Measurements from ENCODE around the gene NAIF1.

Gene NAIF1

GRCh38 chr9:128061275-128061960 is 5.7 kb downstream of the NAIF1 start:
- no peak for DNase-seq (ENCODE audit: extremely low spot score)
- CTCF ChIA-PET = interaction anchor here (0.7 to 1.0 kb wide), 3 partner anchors 12 to 120 kb away, joined by 3 read pairs; no protein-coding TSS in a partner anchor
- TF ChIP-seq CTCF (IDR thresholded peaks at IDR 0.05; ENCODE audit: control extremely low read depth, extremely low read depth, low read depth, missing control alignments) = no peak
- POLR2A ChIA-PET = no interaction called here

- POLR2A ChIA-PET = no interaction called here
- CTCF ChIA-PET = interaction anchor here (1.4 kb wide), 1 partner anchor 116 kb away, joined by 5 read pairs; no protein-coding TSS in a partner anchor
- TF ChIP-seq CTCF (IDR thresholded peaks at IDR 0.05; ENCODE audit: control extremely low read depth, extremely low read depth, low read depth, missing control alignments) = no peak
- DNase-seq (ENCODE audit: extremely low spot score) = no peak
These were observed 7.6 kb downstream of the NAIF1 start for GRCh38 chr9:128059365-128059983.

- CTCF ChIA-PET = interaction anchor here (0.7 to 1.4 kb wide), 7 partner anchors 10 to 116 kb away, joined by 3 to 6 read pairs (median 3); partner anchors contain the start of gene NAIF1
- POLR2A ChIA-PET = no interaction called here
- no peak for DNase-seq (ENCODE audit: extremely low spot score)
- TF ChIP-seq CTCF (IDR thresholded peaks at IDR 0.05; ENCODE audit: control extremely low read depth, extremely low read depth, low read depth, missing control alignments) = no peak
These were observed 9.3 kb downstream of the NAIF1 start for GRCh38 chr9:128057724-128058409.

GRCh38 chr9:128056887-128057723 is 10.0 kb downstream of the NAIF1 start:
- POLR2A ChIA-PET = no interaction called here
- no peak for DNase-seq (ENCODE audit: extremely low spot score)
- no peak for TF ChIP-seq CTCF (IDR thresholded peaks at IDR 0.05; ENCODE audit: control extremely low read depth, extremely low read depth, low read depth, missing control alignments)
- CTCF ChIA-PET = interaction anchor here (0.8 to 1.4 kb wide), 5 partner anchors 10 to 115 kb away, joined by 3 to 6 read pairs (median 3); partner anchors contain the start of gene NAIF1

GRCh38 chr9:128056086-128056485 is 11.0 kb downstream of the NAIF1 start:
- no peak for TF ChIP-seq CTCF (IDR thresholded peaks at IDR 0.05; ENCODE audit: control extremely low read depth, extremely low read depth, low read depth, missing control alignments)
- POLR2A ChIA-PET = no interaction called here
- CTCF ChIA-PET = interaction anchor here (0.9 to 2.0 kb wide), 6 partner anchors 9 to 113 kb away, joined by 3 to 6 read pairs (median 5); no protein-coding TSS in a partner anchor
- DNase-seq (ENCODE audit: extremely low spot score) = no peak
